Astrocyte of the spinal cord (primary cell): ENCODE measurements around the gene RNF157.

Source experiments
- DNase-seq: peaks from one replicate; pipeline ENCODE4 v3.0.0; 2011; ENCODE audit warnings: low read depth, low spot score
- H3K4me3 ChIP-seq: 2 replicates; pipeline ENCODE4 v1.5.1; 2011; ENCODE audit warnings: low read depth, mild to moderate bottlenecking, low read length, moderate library complexity
- CTCF ChIP-seq: IDR thresholded peaks from 2 replicates; pipeline ENCODE4 v1.5.1; 2012; ENCODE audit warnings: low read depth, mild to moderate bottlenecking, low read length, inconsistent platforms
- in situ Hi-C: cut with HindIII; loops from 2 replicates; pipeline ENCODE4 v1.10.0; 2017; ENCODE audit warnings: low sequenced_read_pairs

RNF157 gene

GRCh38 chr17:76278268-76278908 is 38.1 kb upstream of the RNF157 start:
- no peak for TF ChIP-seq CTCF
- in situ Hi-C loops: no loop called here
- no peak overlapping the region for H3K4me3 ChIP-seq
- DNase-seq: no peak

DNA sequence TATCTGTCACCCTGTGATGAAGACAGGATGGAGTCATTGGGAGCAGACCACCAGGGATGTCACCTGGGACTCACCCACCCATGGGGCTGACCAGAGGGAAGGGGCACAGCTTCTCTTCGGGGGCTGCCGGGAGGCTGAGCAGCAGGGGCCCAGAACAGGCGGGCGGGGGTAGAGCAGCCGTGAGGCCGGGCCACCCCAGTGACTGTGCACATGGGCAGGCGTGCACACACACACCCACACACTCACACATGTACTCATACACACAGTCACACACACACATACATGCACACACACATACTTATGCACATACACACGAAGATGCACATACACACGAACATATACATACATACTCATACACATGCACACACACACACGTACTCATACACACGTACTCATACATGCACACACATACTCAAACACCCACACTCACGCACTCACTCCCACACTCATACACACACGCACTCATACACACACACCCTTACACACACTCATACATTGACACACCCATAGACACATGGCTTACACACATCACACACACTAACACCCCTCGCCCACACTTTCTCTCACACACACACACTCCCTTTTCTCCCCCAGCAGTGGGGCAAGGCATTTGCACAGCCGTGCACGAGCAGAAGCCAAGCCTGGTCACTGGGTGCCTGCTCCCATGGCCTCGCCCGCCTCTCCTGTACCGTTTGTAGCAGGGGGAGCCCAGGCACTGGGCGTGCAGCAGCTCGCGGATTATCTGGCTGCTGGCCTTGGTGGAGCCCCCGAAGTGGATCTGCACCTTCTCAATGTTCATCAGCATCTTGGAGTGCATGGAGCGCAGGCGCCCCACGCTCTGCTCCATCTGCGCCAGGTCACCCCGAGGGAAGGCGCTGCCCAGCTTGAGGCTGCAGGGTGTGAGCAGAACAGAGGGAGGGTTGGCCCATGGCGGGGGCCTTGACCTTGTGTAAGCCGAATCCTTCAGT is 37.3 kb upstream of the RNF157 start:
- TF ChIP-seq CTCF: no peak
- in situ Hi-C loops: no loop called here
- DNase-seq: no peak

DNA sequence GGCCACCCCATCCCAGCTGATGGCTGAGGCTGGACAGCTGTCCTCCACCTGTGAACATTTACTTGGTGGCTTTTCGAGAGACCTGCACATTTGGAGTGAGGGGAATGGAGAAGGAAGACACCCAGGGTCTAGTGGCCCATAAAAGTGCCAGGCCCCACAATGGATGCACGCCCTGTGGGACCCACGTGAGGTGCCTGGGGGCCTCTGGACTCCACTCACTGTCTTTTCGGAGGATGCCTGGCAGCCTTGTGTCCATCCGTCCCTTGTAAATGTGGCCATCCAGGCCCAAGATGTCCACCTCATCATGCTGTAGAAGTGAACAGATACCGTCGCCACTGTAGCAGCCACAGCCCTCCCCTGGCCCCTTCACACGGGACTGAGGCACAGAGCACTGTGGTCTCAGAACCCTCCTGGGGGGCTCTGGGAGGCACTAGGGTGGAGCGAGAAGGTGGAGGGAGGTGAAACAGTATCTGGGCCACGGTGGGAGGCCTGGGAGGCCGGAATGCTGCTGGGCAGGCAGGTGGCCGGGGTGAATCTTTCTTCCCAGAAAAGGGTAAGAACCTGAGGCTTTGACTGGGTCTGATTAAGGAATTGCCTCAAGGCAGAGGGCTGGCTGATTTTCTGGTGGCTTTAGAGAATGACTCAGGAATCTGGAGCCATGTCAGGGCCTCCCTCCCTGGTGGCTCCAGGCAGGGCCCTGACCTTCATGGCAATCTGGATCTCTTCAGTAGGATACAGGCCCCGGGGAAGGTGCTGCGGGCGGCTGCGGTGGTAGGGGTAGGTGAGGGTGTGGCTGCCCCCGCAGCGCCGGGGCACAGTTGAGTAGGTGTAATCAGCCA is 36.4 kb upstream of the RNF157 start:
- no peak overlapping the region for H3K4me3 ChIP-seq
- in situ Hi-C loops: no loop called here
- no peak for TF ChIP-seq CTCF
- no peak for DNase-seq

More for the DNA sequence above, 37.3 kb upstream of the RNF157 start:
- H3K4me3 ChIP-seq: no peak overlapping the region

GRCh38 chr17:76276069-76276431 is 35.8 kb upstream of the RNF157 start:
- TF ChIP-seq CTCF: no peak

GRCh38 chr17:76275382-76276068 is 35.2 kb upstream of the RNF157 start:
- no peak for TF ChIP-seq CTCF
- in situ Hi-C loops: no loop called here
- DNase-seq: no peak
- H3K4me3 ChIP-seq: no peak overlapping the region

More at GRCh38 chr17:76276069-76276431, 35.8 kb upstream of the RNF157 start:
- in situ Hi-C loops: no loop called here
- no peak for DNase-seq
- H3K4me3 ChIP-seq: no peak overlapping the region
